NOMO-1 treated with DMSO at 0.1 percent for 48 hours (cell line): ENCODE data around the gene EVPL.
"Not testable (repeated sequence)": the region's sequence is repeated elsewhere in the genome, so short reads cannot be mapped to it uniquely, and the experiment has no call there.

Experiments
- DNase-seq: peaks from one replicate; lab custom pipeline; 2025; ENCODE audit not compliant: unreplicated experiment; lab: John Stamatoyannopoulos, UW

The EVPL gene

DNA sequence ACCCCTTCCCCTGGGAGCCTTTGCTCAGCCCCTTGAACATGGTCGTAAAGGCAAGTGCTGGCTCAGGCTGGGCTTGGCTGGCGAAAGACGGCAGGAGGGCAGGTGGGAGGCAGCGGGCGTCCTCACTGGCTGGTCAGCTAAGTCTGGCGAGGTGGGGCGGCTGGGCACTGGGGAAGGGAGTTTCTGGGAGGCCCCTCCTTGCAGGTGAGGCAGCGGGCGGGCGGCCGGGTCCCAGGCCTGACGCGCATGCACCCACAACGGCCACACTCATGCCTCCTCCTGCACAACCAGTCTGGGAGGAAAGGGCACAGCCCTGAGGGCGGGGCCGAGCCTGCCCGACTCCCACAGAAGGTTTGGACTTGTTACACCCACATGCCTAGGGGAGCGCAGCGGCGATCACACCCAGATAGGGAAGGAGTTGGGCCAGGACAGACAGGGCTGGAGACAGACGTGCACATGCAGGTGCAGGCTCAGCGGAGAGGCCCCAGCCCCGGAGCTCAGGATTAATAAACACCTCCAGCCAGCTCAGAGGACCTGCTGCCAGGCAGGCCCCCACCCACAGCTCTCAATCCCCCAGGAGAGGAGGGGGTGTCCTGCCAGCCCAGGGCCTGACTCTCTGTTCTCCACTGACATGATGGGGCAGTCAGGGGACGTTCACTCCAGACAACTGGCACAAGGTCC is at the start of gene EVPL:
TSS of gene EVPL (minus strand) at position 148 of the 681 bp plus-strand sequence. CDS start at position 40, 108 bp downstream.
- no peak for DNase-seq

DNA sequence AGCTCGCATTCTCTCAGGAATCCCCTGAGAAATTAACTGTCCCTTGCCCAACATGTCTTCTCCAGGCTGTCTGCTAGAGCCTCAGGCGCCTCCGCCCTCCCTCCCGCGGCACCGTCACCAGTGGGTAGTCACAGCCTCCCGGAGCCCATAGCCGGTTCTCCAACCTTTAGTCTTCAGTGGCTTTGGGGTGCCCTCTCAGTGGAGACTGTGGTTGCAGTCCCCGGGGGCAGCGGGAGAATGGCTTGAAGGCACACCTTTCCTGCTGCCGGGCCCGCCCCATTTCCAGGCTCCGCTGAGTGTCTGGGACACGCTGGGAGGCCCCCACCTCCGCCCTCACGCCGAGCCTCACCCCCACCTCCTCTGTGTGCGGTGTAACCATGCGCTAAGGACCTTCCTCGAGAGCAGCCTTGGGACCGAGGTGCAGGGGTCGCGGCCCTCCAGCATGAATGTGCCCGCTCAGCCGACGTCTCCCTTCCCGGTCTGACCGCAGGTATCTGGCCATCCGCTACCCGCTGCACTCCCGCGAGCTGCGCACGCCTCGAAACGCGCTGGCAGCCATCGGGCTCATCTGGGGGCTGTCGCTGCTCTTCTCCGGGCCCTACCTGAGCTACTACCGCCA is 49.1 kb upstream of the EVPL start:
- DNase-seq, result no peak

DNA sequence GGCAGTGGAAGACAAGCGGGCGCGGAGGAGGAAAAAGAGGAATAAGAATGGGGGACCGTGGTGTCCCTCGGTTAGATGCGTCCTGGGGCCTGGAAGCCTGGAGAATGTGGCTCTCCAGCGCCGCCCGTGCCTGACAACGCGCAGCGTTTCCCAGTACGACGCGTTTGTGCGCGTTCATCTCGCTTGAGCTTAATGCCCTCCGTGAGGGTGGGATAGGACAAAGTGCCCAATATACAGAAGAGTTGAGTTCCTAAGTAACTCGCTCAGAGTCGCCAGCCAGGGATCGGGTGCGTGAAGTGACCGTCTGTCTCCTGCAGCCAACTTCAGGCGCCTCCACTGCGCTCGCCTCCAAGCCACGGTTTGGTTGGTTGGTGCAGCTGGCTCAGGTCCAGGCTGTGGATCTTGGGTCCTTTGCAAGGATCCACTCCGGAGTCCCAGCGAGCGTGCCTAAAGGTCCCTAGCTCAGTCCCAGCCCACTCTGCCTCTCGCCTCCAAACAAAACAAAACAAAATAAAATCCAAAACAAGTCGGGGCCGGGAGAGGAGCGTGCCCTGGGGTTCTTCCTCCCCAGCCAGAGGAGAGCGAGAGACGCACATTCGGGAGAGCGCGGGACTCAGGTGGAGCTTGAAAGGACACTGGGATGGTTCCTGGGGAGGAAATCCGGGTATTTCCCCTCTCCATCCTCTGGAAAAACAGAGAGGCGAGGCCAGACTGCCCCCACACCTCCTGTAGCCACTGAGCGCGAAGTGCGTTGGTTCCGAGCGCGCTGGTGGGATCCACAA is 48.4 kb upstream of the EVPL start:
- DNase-seq, result peak; percentile 33

DNA sequence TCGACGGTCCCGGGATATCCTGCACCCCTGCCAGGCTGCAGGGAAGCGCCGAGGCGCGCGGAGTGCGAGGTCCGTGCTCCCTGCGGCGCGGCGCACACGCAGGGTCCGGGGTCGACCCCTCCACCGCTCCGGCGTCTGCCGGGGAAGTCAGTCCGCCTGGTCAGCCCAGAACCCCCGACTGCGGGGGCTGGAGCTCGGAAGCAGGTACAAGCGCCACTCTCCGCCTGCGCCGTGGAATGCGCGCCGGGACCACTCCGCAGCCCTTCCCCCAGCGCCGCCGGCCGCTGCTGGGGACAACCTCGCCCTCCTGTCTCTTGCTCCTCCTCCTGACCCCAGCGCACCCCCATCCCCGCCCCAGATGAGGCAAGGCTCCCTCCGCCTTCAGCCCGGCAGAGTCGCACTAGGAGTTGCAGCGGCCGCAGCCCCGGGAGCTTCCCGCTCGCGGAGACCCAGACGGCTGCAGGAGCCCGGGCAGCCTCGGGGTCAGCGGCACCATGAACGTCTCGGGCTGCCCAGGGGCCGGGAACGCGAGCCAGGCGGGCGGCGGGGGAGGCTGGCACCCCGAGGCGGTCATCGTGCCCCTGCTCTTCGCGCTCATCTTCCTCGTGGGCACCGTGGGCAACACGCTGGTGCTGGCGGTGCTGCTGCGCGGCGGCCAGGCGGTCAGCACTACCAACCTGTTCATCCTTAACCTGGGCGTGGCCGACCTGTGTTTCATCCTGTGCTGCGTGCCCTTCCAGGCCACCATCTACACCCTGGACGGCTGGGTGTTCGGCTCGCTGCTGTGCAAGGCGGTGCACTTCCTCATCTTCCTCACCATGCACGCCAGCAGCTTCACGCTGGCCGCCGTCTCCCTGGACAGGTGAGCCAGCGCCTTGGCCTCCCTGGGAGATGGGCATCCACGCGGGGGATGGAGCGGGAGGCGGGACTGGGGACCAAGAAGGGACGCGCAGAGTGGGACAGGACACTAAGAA is 47.6 kb upstream of the EVPL start, which contains the start of gene GALR2:
TSS of gene GALR2 (plus strand) at position 392 of the 974 bp plus-strand sequence. CDS start at position 495, 103 bp downstream.
- DNase-seq, result no peak

DNA sequence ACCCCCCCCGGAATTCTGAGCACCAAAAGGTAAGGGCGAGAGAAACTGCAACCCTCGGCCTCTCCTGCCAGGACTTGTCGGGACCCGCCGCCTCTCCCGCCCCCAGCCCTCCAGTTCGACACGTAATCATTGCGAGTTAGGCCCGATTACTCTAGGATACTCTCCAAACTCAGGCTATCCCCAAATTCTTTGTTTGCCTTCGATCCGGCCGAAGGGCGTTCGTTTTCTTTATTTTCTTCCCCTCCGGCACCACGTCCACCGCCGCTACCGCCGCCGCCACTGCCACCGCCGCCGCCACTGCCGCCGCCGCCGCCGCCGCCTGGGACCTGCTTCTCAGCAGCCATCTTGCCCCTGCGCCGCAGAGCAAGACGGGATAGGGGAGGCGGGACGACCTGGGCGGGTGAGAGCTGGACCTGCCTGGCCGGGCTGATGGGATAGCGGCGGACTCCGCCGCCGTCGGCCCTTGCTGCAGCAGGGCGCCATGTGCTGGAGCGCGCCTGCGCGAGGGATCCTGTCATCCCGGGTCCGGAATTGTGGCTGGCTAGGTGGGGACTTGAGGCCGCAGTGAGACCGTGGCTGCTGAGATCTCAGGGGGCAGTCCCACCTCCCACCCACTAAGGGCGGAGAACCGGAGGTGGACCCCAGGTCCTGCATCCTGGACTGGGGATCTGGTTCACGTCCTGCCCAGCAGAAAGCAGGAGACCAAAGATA is 45.2 kb upstream of the EVPL start, which contains the start of gene SRP68:
TSS of gene SRP68 (minus strand) at position 370 of the 711 bp plus-strand sequence. CDS start at position 344, 26 bp downstream.
- peak; percentile 83 for DNase-seq

DNA sequence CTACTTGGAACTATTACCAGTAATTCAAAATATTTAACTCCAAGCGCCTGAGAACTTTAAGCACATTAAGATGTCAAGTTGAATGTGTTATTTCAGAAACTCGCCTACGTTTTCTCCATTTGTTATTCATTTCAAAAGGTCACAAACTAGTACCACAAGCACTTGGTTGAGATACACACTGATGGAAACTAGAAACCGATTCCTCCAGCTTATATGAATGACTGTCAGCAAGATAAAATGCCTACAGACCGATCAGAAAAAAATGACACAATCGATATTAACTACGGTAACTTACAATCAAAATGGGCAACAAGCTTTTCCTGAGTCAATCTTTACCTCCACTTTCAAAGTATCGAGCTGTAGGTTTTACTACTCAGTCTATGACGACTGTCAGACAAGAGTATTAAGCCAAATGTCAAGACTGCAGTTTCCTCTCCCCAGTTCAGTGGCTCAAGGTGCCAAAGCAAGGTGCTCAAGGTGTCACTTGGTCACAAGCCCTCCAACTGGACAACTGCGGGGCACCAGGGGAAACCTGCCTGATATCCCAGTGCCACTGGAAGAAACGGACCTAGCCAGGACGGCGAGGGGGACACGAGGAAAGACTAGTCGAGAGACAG is 44.5 kb upstream of the EVPL start:
- DNase-seq, result no peak

DNA sequence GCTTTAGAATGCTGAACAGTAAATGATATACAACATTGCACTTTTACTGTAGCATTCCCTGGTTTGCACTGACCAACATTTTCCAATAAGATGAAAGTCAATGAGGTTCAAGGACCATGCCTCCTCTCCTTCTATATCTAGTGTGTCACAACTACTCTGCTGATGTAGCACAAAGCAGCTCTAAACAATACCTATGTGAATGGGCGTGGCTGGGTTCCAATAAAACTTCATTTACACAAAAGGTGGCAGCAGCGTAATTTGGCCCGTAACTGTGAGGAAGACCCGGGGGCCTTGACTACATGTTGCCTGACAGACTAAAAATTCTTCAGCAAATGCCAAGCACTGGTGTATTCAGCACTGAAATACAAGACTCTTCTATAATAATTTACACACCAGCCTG is 38.7 kb upstream of the EVPL start:
- no peak for DNase-seq

DNA sequence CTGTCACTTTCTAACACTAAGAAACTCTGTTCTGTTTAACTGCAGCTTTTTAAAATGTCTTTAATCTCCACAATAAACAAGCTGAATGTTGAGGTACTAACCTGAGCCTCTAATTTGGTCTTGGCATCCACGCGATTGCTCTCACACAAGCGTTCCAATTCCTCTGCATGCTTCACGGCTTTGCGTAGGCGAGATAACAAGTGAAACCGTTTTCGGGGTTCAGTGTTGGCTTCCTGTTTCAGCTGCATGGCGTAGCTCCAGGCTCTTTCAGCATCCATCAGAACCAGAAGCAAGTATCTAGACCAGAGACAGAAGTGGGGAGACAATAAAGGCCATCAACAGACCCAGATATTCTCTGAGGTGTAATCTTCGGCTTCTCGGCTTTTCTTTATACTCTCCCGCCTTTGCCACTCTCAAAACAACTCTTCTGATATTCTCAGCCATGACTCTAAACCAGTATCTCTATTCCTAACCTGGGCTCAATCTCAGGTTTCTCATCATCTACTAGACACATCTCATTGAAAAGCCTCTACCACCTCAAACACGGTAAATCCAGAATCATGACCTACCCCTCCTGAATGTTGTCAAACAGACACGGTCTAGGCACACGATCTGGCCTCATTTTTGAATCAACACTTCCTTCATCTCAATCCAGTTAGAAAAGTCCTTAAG is 36.9 kb upstream of the EVPL start:
- DNase-seq, result no peak

DNA sequence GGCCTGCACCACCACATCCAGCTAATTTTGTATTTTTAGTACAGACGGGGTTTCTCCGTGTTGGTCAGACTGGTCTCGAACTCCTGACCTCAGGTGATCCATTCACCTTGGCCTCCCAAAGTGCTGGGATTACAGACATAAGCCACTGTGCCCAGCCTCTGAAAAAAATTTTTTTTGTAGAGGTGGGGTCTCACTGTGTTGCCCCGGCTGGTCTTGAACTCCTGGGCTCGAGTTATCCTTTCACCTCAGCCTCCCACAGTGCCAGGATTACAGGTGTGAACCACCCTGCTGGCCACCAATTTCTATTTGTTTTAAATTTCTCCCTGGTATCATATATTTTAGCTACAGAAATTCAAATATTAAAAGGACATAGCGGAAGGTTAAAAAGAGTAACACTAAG is 31.2 kb upstream of the EVPL start:
- DNase-seq, result not testable (repeated sequence)

DNA sequence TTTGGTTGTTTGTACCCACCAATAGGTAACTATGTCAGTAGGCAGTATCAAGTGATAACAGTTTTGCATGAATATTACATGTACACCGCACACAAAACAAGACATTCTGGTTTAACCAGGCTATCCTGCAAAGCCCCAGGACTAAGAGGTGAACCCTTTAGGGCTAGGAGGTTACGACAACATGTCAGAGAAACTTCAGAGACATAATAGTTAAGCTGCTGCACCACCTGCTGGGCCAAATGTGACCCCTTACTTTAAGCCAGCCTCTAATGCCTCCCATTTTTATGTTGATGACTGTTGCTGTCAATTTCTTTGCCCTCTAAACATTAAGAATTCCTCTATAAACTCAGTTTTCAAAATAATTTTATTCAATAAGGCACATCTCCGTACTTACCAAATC is 29.8 kb upstream of the EVPL start:
- DNase-seq, result no peak

DNA sequence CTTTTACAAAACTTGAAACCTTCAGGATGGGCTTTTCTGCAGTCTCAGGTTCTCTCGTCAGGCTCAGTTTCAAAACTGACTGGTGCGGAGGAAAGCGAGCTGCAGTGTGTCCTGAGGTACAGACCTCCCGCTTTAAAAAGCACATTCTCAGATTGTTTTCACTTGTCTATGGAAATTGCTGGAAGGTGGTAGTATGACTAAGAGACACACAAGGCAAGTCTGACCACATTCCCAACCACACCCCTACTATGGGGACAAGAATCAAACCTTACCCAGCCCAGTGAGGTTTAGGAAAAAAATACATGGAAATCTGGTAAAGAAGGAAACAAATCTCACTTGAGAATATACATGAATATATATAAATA is 27.0 kb upstream of the EVPL start:
- no peak for DNase-seq

DNA sequence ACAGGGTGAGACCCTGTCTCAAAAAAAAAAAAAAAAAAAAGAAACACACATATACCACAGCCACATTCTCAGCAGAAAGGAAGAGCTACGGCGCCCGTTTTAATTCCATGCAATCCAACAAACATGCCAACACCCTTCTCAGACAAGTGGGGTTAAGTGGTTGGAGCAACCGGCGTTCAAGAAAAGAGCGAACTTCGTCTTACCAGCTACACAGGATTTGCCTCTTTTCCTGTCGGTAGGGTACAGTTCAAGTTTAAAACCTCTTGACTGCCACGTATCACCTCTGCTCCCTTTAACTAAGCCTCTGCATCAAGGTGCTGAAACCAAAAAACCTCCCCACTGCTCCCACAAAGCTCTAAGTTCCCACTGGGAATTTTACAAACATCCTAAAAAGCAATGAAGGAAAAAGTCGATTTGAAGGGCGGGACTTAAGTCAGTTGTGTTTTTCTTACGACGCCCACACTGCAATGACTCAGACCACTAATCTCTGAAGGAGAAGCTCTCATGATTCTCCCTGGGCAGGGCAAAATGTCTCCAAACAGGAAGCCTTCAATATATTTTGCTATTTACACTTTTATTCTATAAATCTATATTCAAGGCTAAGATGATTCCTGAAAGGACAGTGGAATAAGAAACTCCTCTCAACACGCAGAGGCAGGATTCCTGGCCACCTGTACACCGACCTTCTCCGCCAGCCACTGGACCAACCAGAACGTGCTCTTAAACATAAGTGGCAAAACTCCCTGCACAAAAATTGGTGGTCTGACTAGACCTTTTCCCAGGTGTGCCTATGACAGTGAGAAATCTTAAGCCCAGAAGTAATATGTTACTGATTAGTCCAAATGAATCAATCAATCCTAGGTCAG is 26.4 kb upstream of the EVPL start:
- DNase-seq, result no peak

DNA sequence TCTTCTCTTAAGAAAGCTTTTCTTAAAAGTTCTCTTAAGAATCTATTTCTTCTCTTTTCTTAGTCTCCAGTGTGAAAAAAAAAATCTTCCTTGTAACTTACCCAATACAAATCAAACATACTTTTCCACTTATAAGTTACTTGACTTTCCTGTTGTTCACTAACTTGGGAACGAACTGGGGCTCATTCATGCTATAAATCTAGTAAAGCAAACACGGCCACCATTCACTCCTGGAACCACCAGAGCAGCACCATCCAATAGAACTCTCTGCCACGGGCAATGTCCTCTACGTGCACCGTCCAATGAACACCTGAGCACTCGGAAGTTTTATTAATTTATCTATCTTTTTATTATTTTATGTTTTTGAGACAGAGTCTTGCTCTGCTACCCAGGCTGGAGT is 24.5 kb upstream of the EVPL start:
- DNase-seq, result no peak

DNA sequence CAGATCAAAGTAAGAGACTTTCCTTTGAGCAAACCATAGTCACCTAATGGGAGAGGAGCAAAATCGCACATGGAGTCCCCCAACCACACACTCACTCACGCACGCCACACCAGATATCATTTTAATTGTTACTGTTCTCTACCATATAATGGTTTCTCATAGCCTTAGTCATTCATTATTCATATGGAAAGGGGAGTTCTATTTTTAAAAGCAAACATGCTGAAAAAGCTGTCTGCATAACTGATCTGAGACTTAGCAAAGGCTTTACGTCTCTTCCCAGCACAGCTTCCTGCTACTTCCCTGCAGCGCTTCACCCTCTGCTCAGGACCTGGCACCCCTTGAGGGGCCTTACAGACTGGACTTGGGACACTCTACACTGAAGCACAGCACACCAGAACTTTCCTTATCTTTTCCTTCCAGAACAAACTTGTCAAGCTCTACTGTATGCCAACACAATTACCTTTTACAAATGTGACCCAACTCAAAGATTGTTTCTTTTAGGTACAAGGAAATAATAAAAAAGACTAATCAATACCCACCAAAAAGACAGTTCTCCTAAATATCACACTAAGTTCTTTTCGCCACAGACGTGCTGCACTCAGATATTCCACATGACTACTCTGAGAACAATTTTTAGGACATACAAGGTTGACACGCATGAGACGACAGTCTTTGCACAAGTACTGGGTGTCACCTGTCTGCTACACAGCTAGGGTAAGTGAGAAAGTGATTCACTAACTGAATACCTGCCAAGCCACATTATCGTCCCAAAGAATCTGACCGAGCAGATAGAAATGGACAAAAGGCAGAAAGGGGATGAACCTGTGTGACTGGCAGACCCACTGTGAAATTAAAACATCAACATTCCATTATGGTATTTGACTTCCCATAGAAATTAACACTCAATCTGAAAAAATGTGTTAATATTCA is 23.7 kb upstream of the EVPL start:
- no peak for DNase-seq

DNA sequence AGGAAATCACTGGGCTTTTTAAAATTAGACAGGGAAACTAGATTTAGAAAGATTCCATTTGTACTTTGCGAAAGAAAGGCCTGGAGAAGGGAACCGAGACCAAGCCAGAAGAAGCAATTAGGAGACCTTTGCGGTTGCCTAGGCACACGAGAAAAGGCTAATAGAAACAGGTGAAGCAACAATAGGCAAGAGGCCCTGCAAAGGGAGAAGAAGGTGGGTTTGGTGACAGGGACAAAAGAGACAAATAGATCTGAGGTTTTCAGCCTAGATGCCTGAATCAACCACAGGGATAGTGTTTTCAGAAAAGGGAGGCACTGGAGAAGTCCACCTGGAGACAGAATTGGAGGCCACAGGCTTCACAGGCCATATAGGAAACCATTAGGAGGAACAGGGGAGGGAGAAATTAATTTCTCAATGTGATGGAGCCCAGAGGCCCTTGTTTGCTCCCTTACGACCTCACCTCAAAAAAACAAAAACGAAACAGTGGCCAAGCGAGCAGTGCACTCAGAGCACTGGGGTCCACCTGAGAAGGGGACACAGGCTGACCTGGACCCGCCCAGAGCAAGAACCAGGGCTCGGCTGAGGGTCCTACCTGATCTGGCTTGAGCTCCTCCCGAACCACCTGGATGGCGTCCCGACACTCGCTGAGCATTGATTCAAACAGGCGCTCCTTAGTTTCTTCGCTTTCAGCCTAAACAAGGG is 22.9 kb upstream of the EVPL start:
- peak; percentile 40 for DNase-seq

DNA sequence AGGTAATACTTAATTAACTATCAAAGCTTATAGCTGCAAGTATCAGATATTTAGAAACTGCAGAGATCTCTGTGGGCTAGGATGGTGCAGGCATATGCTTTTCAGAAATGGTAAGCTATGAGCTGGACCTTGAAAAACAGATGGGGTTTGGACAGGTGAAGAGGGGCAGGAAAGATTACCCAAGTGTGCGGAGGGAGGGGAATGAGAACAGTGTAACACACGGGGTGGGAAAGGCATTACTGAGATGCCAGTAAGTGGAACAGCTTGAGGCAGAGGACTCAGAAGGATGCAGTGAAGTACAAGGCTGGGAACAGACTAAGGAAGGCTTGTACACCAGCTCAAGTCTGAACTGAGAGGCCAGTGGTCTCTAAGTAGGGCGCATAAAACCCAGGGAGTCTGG is 22.1 kb upstream of the EVPL start:
- no peak for DNase-seq

DNA sequence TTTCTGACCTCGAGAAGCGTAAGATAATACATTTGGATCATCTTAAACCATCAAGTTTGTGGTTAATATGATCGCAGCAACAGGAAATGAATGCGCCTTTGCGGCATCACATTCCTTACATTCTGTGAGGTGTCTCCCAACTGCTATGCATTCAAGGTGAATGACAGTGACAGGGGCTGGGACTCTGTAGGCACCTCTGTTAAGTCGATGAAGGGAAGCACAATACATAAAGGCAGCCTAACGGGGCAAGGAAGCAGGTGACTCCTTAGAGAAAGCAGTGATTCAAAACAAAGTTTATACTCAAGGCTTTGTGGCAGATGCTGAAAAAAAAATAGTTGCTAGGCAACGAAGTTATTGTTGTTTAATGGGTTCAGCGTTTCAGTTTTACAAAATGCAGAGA is 21.6 kb upstream of the EVPL start:
- DNase-seq, result peak; percentile 5
